ENCODE results near the gene TMSB15C. TPM values are rescaled to one million over a fixed set of nuclear protein-coding genes. Genes with fewer than 3 reads are reported as not detected.

The TMSB15C gene
- polyA plus RNA-seq, 1 of the 3 experiments (the other 2 are of a cell fraction), result 2.9 TPM

DNA sequence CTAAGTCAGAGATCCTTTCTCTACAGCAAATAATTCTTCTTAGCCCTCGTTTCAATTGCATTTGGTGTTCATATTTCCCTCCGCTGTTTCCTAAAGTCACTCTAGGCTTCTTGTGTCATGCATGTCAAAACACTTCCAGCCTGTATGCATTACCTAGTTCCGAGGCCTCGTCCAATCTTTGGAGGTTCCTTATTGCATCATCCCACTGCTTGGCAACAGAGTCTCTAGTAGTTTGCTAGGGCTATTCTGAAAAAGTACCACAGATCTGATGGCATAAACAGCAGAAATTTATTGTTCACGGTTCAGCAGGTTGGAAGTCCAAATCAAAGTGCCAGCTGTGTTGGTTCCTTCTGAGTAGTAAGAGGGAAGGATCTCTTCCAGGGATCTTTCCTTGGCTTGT is 30.4 kb downstream of the TMSB15C start:
- Histone ChIP-seq H3K79me2 (ENCODE audit: insufficient read depth) (no peaks in the 10 kb centered on the region), H2AFZ (ENCODE audit: low read depth) (no peak overlapping the region), H3K4me3 (ENCODE audit: low read depth in 2 of 2, low read length in 1 of 2) (no peak overlapping the region), H3F3A (replicated peaks; ENCODE audit: insufficient read depth) (no peaks in the 10 kb centered on the region), H3K9ac (no peak overlapping the region), H4K20me1 (ENCODE audit: insufficient read depth) (no peaks in the 10 kb centered on the region), H3K27ac (ENCODE audit: low read depth in 2 of 2, low read length in 1 of 2) (no peak overlapping the region), H3K4me1 (ENCODE audit: control insufficient read depth in 1 of 2, insufficient read depth in 2 of 2, low read depth in 1 of 2, low read length in 1 of 2) (no peaks in the 10 kb centered on the region), H3K9me2 (no peaks in the 10 kb centered on the region), H3K9me3 (no peaks in the 10 kb centered on the region), H3K27me3 (ENCODE audit: insufficient read depth) (peaks cover 26% of the 10 kb centered on the region; the same call in 1 of the 2 replicates), H3K36me3 (replicated peaks in 1 of 2; ENCODE audit: control insufficient read depth in 1 of 2, insufficient read depth in 2 of 2, low read length in 1 of 2) (no peaks in the 10 kb centered on the region), H3K4me2 (no peak overlapping the region)
- TF ChIP-seq FOXJ3 (CRISPR knock-in tag; IDR thresholded peaks at IDR 0.05), result no peak
- no peak for TF ChIP-seq TEAD4 (IDR thresholded peaks at IDR 0.05; ENCODE audit: borderline replicate concordance, insufficient read depth)
- TF ChIP-seq, protein P1, sequence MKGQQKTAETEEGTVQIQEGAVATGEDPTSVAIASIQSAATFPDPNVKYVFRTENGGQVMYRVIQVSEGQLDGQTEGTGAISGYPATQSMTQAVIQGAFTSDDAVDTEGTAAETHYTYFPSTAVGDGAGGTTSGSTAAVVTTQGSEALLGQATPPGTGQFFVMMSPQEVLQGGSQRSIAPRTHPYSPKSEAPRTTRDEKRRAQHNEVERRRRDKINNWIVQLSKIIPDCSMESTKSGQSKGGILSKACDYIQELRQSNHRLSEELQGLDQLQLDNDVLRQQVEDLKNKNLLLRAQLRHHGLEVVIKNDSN (IDR thresholded peaks at IDR 0.05; ENCODE audit: borderline replicate concordance, low read depth), result no peak
- TF ChIP-seq SIN3A (IDR thresholded peaks at IDR 0.05; ENCODE audit: borderline replicate concordance, low read depth, low read length), result no peak
- no peak for TF ChIP-seq JUND (IDR thresholded peaks at IDR 0.05)
- no peak for TF ChIP-seq RCOR1 (IDR thresholded peaks at IDR 0.05; ENCODE audit: low read length)
- TF ChIP-seq ELF1 (IDR thresholded peaks at IDR 0.05), result no peak
- ChIA-PET POLR2A (no interaction called here), CTCF (no interaction called here)
- 9% methylated on average over 5 of the region's 5 CpGs for WGBS (ENCODE audit: low lambda C conversion rate)
- no peak for DNase-seq

DNA sequence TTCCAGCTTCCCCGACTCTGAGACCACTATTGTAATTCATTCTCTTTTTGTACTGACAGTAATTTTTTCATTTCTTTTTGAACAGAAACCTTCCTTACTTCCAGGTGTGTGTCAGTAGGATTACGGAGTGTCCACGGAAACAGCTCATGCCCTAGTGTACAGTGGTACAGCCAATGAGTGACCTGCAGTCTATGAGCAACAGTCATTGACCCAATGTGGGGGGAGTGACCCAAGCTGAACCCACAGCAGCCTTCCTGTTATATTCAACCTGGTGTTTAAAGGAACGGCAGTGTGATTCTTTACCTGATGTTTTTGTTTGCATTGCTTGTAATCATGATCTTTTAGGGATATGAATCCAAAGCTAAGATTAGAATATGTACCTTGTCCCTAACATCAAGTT is 35.0 kb downstream of the TMSB15C start:
- ChIA-PET POLR2A (no interaction called here), CTCF (no interaction called here)
- Histone ChIP-seq H3K9me3 (no peaks in the 10 kb centered on the region), H4K20me1 (ENCODE audit: insufficient read depth) (no peaks in the 10 kb centered on the region), H3K4me2 (no peak overlapping the region), H3K9me2 (no peaks in the 10 kb centered on the region), H3K27me3 (ENCODE audit: insufficient read depth) (peaks cover 5% of the 10 kb centered on the region), H3K4me3 (ENCODE audit: low read depth in 2 of 2, low read length in 1 of 2) (no peak overlapping the region), H3K4me1 (ENCODE audit: control insufficient read depth in 1 of 2, insufficient read depth in 2 of 2, low read depth in 1 of 2, low read length in 1 of 2) (no peaks in the 10 kb centered on the region), H3K36me3 (replicated peaks in 1 of 2; ENCODE audit: control insufficient read depth in 1 of 2, insufficient read depth in 2 of 2, low read length in 1 of 2) (no peaks in the 10 kb centered on the region), H3K9ac (no peak overlapping the region), H2AFZ (ENCODE audit: low read depth) (no peak overlapping the region), H3K79me2 (ENCODE audit: insufficient read depth) (no peaks in the 10 kb centered on the region), H3K27ac (ENCODE audit: low read depth in 2 of 2, low read length in 1 of 2) (no peak overlapping the region), H3F3A (replicated peaks; ENCODE audit: insufficient read depth) (no peaks in the 10 kb centered on the region)
- no peak for DNase-seq
- WGBS (ENCODE audit: low lambda C conversion rate), result 2% methylated on average over 4 of the region's 4 CpGs
- TF ChIP-seq, protein P2, sequence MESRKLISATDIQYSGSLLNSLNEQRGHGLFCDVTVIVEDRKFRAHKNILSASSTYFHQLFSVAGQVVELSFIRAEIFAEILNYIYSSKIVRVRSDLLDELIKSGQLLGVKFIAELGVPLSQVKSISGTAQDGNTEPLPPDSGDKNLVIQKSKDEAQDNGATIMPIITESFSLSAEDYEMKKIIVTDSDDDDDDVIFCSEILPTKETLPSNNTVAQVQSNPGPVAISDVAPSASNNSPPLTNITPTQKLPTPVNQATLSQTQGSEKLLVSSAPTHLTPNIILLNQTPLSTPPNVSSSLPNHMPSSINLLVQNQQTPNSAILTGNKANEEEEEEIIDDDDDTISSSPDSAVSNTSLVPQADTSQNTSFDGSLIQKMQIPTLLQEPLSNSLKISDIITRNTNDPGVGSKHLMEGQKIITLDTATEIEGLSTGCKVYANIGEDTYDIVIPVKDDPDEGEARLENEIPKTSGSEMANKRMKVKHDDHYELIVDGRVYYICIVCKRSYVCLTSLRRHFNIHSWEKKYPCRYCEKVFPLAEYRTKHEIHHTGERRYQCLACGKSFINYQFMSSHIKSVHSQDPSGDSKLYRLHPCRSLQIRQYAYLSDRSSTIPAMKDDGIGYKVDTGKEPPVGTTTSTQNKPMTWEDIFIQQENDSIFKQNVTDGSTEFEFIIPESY (IDR thresholded peaks at IDR 0.05; ENCODE audit: borderline replicate concordance, low read depth), result no peak
- TF ChIP-seq FOXM1 (IDR thresholded peaks at IDR 0.05; ENCODE audit: low read depth), result no peak
- TF ChIP-seq RXRA (IDR thresholded peaks at IDR 0.05; ENCODE audit: borderline replicate concordance, low read depth), result no peak
- TF ChIP-seq, protein P1 (IDR thresholded peaks at IDR 0.05; ENCODE audit: borderline replicate concordance, low read depth), result no peak
- TF ChIP-seq, protein P3, sequence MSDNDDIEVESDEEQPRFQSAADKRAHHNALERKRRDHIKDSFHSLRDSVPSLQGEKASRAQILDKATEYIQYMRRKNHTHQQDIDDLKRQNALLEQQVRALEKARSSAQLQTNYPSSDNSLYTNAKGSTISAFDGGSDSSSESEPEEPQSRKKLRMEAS (IDR thresholded peaks at IDR 0.05; ENCODE audit: low read depth), result no peak
- TF ChIP-seq RFX5 (IDR thresholded peaks at IDR 0.05; ENCODE audit: low read length), result no peak
- no peak for TF ChIP-seq JUND (IDR thresholded peaks at IDR 0.05)
- TF ChIP-seq, protein P4, sequence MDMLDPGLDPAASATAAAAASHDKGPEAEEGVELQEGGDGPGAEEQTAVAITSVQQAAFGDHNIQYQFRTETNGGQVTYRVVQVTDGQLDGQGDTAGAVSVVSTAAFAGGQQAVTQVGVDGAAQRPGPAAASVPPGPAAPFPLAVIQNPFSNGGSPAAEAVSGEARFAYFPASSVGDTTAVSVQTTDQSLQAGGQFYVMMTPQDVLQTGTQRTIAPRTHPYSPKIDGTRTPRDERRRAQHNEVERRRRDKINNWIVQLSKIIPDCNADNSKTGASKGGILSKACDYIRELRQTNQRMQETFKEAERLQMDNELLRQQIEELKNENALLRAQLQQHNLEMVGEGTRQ (IDR thresholded peaks at IDR 0.05; ENCODE audit: borderline replicate concordance, low read depth, low read length), result no peak
- no peak for TF ChIP-seq GABPA (IDR thresholded peaks at IDR 0.05; ENCODE audit: low read depth)
- TF ChIP-seq TCF12 (IDR thresholded peaks at IDR 0.05), result no peak
- TF ChIP-seq NFIC (IDR thresholded peaks at IDR 0.05; ENCODE audit: borderline replicate concordance), result no peak
- no peak for TF ChIP-seq GATA2 (CRISPR knock-in tag; IDR thresholded peaks at IDR 0.05)
- TF ChIP-seq EP300 (IDR thresholded peaks at IDR 0.05; ENCODE audit: borderline replicate concordance in 1 of 2, low read depth in 1 of 2, low read length in 1 of 2), result no peak
- no peak for TF ChIP-seq TAF1 (IDR thresholded peaks at IDR 0.05; ENCODE audit: borderline replicate concordance, low read depth, low read length)
- TF ChIP-seq EZH2phosphoT487 (IDR thresholded peaks at IDR 0.05; ENCODE audit: borderline replicate concordance, low read depth), result no peak
- TF ChIP-seq RCOR1 (IDR thresholded peaks at IDR 0.05; ENCODE audit: low read length), result no peak
- TF ChIP-seq FOSL2 (IDR thresholded peaks at IDR 0.05; ENCODE audit: borderline replicate concordance, low read depth), result no peak
- no peak for TF ChIP-seq YY1 (IDR thresholded peaks at IDR 0.05; ENCODE audit: low read depth)

Measured in SK-N-SH (cell line).